ENCODE results near the gene ADGRV1. TPM values are rescaled to one million over a fixed set of nuclear protein-coding genes. Genes with fewer than 3 reads are reported as not detected.
"Not testable (repeated sequence)": the region's sequence is repeated elsewhere in the genome, so short reads cannot be mapped to it uniquely, and the experiment has no call there.

The ADGRV1 gene
- total and polyA plus RNA-seq, 3 donors from 2014 or later, result 10.8 to 18.0 (median 12.6) TPM

DNA sequence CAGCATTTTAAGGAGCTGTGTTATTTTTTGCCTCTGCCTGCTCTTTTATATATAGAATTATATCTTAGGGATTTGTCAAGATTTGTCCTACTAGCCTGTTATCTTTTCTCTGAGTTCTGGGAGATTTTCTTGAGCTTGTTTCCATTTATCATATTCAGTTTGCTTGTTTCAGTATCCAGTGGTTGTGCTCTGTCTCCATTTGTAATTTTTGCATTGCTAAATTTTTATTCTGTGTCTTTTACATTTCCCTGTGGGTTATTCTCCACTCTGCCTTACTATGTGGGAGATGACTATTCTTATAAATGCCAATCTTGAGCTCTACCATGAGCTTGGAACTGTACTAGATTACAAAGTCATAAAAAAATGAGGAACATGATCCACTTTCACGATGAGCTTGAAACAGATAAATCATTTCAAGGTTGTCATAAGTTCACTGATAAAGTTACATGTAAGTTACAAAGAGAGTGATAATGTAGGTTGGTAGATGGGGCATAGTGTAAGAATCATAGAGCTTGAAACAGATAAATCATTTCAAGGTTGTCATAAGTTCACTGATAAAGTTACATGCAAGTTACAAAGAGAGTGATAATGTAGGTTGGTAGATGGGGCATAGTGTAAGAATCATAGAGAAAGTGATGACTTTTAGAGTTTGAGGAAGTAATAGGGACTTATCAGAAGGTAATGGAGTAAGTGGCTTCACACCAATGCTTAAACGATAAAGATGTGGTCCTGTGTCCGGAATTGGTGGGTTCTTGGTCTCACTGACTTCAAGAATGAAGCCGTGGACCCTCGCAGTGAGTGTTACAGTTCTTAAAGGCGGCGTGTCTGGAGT, 287.3 kb downstream of the ADGRV1 start:
- intact Hi-C loops (cut with DNase I; ENCODE audit: low total_unique reads), result no loop called here
- Histone ChIP-seq H3K4me3 (no peak overlapping the region), H3K9me3 (no peaks in the 10 kb centered on the region), H3K27me3 (no peaks in the 10 kb centered on the region), H3K27ac (no peak overlapping the region), H3K4me1 (no peaks in the 10 kb centered on the region), H3K36me3 (ENCODE audit: low read depth, missing control alignments) (no peaks in the 10 kb centered on the region)
- TF ChIP-seq, protein P1, sequence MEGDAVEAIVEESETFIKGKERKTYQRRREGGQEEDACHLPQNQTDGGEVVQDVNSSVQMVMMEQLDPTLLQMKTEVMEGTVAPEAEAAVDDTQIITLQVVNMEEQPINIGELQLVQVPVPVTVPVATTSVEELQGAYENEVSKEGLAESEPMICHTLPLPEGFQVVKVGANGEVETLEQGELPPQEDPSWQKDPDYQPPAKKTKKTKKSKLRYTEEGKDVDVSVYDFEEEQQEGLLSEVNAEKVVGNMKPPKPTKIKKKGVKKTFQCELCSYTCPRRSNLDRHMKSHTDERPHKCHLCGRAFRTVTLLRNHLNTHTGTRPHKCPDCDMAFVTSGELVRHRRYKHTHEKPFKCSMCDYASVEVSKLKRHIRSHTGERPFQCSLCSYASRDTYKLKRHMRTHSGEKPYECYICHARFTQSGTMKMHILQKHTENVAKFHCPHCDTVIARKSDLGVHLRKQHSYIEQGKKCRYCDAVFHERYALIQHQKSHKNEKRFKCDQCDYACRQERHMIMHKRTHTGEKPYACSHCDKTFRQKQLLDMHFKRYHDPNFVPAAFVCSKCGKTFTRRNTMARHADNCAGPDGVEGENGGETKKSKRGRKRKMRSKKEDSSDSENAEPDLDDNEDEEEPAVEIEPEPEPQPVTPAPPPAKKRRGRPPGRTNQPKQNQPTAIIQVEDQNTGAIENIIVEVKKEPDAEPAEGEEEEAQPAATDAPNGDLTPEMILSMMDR (IDR thresholded peaks at IDR 0.05), result no peak
- no peak for TF ChIP-seq POLR2A (IDR thresholded peaks at IDR 0.05)
- DNase-seq, result no peak
- 86 to 89% methylated on average over 7 of the region's 7 CpGs for WGBS, 2 donors

DNA sequence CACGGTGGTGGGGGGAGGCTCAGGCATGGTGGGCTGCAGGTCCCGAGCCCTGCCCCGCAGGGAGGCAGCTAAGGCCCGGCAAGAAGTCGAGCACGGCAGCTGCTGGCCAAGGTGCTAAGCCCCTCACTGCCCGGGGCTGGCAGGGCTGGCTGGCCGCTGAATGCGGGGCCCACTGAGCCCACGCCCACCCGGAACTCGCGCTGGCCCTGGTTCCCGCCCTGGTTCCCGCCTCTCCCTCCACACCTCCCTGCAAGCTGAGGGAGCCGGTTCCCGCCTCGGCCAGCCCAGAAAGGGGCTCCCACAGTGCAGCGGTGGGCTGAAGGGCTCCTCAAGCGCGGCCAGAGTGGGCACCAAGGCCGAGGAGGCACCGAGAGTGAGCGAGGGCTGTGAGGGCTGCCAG, 289.0 kb downstream of the ADGRV1 start:
- H3K27me3 ChIP-seq; H3K27ac ChIP-seq; H3K9me3 ChIP-seq; H3K4me3 ChIP-seq; H3K4me1 ChIP-seq; DNase-seq; H3K36me3 ChIP-seq (ENCODE audit: low read depth, missing control alignments); intact Hi-C loops (cut with DNase I; ENCODE audit: low total_unique reads): not testable (repeated sequence)
- WGBS, 2 donors, result 95 to 98% methylated on average over 14 to 24 of the region's 24 CpGs

DNA sequence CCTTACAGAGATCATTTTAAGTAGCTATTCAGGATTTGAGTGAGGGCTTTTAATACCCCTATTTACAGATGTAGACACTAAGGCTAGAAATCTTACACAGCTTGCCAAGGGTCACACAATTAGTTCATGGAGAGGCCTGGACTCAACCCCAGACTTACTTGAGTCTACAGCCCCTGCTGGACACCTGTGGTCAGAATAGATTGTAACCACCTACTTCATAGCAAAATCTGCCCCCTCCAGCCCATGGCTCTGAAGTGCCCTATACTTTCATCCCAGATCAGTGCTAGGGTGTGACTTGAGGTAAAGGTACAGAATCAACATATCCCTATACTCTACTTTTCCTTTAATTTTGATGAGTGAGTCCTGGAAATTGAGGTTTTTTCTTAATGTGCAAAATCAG, 291.3 kb downstream of the ADGRV1 start:
- Histone ChIP-seq H3K9me3 (no peaks in the 10 kb centered on the region), H3K4me1 (no peaks in the 10 kb centered on the region), H3K4me3 (no peak overlapping the region), H3K27ac (no peak overlapping the region), H3K36me3 (ENCODE audit: low read depth, missing control alignments) (no peaks in the 10 kb centered on the region), H3K27me3 (no peaks in the 10 kb centered on the region)
- intact Hi-C loops (cut with DNase I; ENCODE audit: low total_unique reads), result no loop called here
- TF ChIP-seq, protein P1 (IDR thresholded peaks at IDR 0.05), result no peak
- no peak for TF ChIP-seq POLR2A (IDR thresholded peaks at IDR 0.05)
- no peak for DNase-seq

DNA sequence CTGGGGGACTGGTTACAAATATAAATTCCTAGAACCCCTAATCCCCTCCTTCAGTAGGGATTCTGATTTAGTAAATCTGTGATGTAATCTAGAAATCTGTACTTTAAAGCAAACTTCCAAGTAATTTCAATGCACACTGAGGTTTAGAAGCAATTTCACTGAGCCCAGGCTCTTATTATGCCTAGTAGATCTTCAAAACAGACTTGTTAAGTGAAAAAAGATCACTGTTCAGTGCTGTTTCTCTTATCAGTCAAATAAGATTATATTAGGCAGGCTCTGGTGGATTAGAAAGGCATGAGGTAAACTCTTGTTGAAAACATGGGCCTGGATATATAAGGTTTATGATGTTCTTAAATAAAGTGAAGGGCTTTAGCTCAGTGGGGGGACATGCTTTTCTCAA, 293.9 kb downstream of the ADGRV1 start:
- intact Hi-C loops (cut with DNase I; ENCODE audit: low total_unique reads), result no loop called here
- H3K9me3 ChIP-seq, result no peaks in the 10 kb centered on the region
- H3K27ac ChIP-seq, result no peak overlapping the region
- no peaks in the 10 kb centered on the region for H3K27me3 ChIP-seq
- no peaks in the 10 kb centered on the region for H3K36me3 ChIP-seq (ENCODE audit: low read depth, missing control alignments)
- TF ChIP-seq POLR2A (IDR thresholded peaks at IDR 0.05), result no peak
- TF ChIP-seq, protein P1 (IDR thresholded peaks at IDR 0.05), result no peak
- no peak overlapping the region for H3K4me3 ChIP-seq
- DNase-seq, result no peak
- no peaks in the 10 kb centered on the region for H3K4me1 ChIP-seq

DNA sequence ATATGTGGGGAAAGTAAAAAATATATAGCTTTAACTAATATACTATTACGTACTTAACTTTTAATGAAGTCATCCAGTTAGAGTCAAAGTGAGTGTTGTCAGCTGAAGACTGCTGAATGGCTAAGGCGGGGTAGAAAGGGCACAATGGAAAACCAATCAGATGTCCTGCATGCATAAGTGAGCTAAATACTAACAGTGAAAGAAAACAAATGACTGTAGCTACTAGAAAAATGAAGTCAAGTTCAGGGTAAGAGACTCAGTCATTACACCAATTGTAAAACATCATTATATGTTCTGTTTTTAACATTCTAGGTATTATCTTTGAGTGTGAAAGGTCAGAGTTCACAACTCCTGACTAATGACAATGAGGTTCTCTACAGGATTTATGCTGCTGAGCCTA, 295.2 kb downstream of the ADGRV1 start:
- no peaks in the 10 kb centered on the region for H3K4me1 ChIP-seq
- no peak for DNase-seq
- H3K4me3 ChIP-seq, result no peak overlapping the region
- H3K27ac ChIP-seq, result no peak overlapping the region
- no peaks in the 10 kb centered on the region for H3K9me3 ChIP-seq
- no peaks in the 10 kb centered on the region for H3K36me3 ChIP-seq (ENCODE audit: low read depth, missing control alignments)
- TF ChIP-seq POLR2A (IDR thresholded peaks at IDR 0.05), result no peak
- TF ChIP-seq, protein P1 (IDR thresholded peaks at IDR 0.05), result no peak
- intact Hi-C loops (cut with DNase I; ENCODE audit: low total_unique reads), result no loop called here
- H3K27me3 ChIP-seq, result no peaks in the 10 kb centered on the region
- 90 to 95% methylated on average over 2 of the region's 2 CpGs for WGBS, 2 donors
